GM18519 (cell line): Measurements from ENCODE around the gene PLCH2.

Experiments
- ATAC-seq: cut with Tn5 transposase; IDR thresholded peaks from one replicate; pipeline ENCODE4 v1.9.1; 2021; ENCODE audit warnings: mild to moderate bottlenecking, moderate library complexity; ENCODE audit not compliant: unreplicated experiment, low FRiP score

Gene PLCH2

GRCh38 chr1:2495026-2495425 lies 18.9 kb downstream of the PLCH2 start:
- ATAC-seq, result no peak

GRCh38 chr1:2495546-2495945 lies 19.5 kb downstream of the PLCH2 start:
- no peak for ATAC-seq

- ATAC-seq, result no peak
Measured at GRCh38 chr1:2496087-2496622, 20.1 kb downstream of the PLCH2 start.

GRCh38 chr1:2496746-2497145 lies 20.7 kb downstream of the PLCH2 start:
- ATAC-seq, result no peak

GRCh38 chr1:2497891-2498290 lies 21.8 kb downstream of the PLCH2 start:
- ATAC-seq, result no peak

- no peak for ATAC-seq
Measured at GRCh38 chr1:2498648-2499047, 22.6 kb downstream of the PLCH2 start.

- ATAC-seq, result no peak
Measured at GRCh38 chr1:2499260-2499659, 23.2 kb downstream of the PLCH2 start.

GRCh38 chr1:2499986-2500596 lies 24.0 kb downstream of the PLCH2 start:
- ATAC-seq, result no peak

- ATAC-seq, result no peak
Measured at GRCh38 chr1:2501041-2501819, 25.1 kb downstream of the PLCH2 start.

GRCh38 chr1:2501820-2502119 lies 25.7 kb downstream of the PLCH2 start:
- ATAC-seq, result no peak

- ATAC-seq, result no peak
Measured at GRCh38 chr1:2502210-2502609, 26.1 kb downstream of the PLCH2 start.

GRCh38 chr1:2502661-2503553 lies 26.8 kb downstream of the PLCH2 start:
- ATAC-seq, result no peak

GRCh38 chr1:2503554-2504224 lies 27.6 kb downstream of the PLCH2 start:
- no peak for ATAC-seq

GRCh38 chr1:2504225-2504948 lies 28.3 kb downstream of the PLCH2 start:
- ATAC-seq, result no peak

- ATAC-seq, result no peak
Measured at GRCh38 chr1:2504949-2505272, 28.8 kb downstream of the PLCH2 start.

GRCh38 chr1:2505461-2505994 lies 29.4 kb downstream of the PLCH2 start:
- no peak for ATAC-seq

GRCh38 chr1:2506007-2506860 lies 30.1 kb downstream of the PLCH2 start:
- ATAC-seq, result no peak

- ATAC-seq, result no peak
Measured at GRCh38 chr1:2506901-2507565, 30.9 kb downstream of the PLCH2 start.
